GM12878 (cell line): ENCODE measurements around the gene PRKN.

Source experiments
- BACH1 ChIP-seq: fragments of 450-650 bp; IDR thresholded peaks from 2 replicates; pipeline ENCODE4 v1.6.1; 2017; ENCODE audit warnings: mild to moderate bottlenecking, borderline replicate concordance
- BCLAF1 ChIP-seq: fragments of 450-650 bp; IDR thresholded peaks from 2 replicates; pipeline ENCODE4 v1.6.1; 2017; ENCODE audit warnings: antibody characterized with exemption, mild to moderate bottlenecking, moderate library complexity
- BRCA1 ChIP-seq: IDR thresholded peaks from 2 replicates; pipeline ENCODE4 v1.6.1; 2011; ENCODE audit warnings: low read depth, low read length, improper control_type of control experiment
- CHD1 ChIP-seq: IDR thresholded peaks from 2 replicates; pipeline ENCODE4 v1.6.1; 2012; ENCODE audit warnings: low read depth, low read length, improper control_type of control experiment
- CTCF ChIP-seq, 3 experiments: IDR thresholded peaks in 2 of 3; conservative IDR thresholded peaks in 1 of 3; 2 replicates each; pipeline ENCODE4 v1.5.1; 2011; ENCODE audit warnings: low read depth in 3 of 3, low read length in 3 of 3, mild to moderate bottlenecking in 3 of 3, control low read depth in 2 of 3, moderate library complexity in 2 of 3, inconsistent platforms in 1 of 3, mixed read lengths in 1 of 3; ENCODE audit not compliant: control insufficient read depth in 2 of 3, insufficient read depth in 1 of 3; ENCODE audit errors: extremely low read depth in 1 of 3
- EZH2 ChIP-seq: IDR thresholded peaks from 2 replicates; pipeline ENCODE4 v1.6.1; 2012; ENCODE audit warnings: low read depth, mild to moderate bottlenecking, control low read depth, inconsistent platforms, low read length, borderline replicate concordance; ENCODE audit not compliant: control insufficient read depth
- GABPA ChIP-seq: IDR thresholded peaks from 2 replicates; pipeline ENCODE4 v1.6.1; 2014; ENCODE audit warnings: antibody characterized with exemption, low read depth, mild to moderate bottlenecking, inconsistent platforms
- HDAC2 ChIP-seq: fragments of 200-600 bp; sonication (generic); IDR thresholded peaks from 2 replicates; pipeline ENCODE4 v1.6.1; 2017
- LARP7 ChIP-seq: fragments of 450-650 bp; IDR thresholded peaks from 2 replicates; pipeline ENCODE4 v1.6.1; 2017; ENCODE audit warnings: mild to moderate bottlenecking
- SP1 ChIP-seq: IDR thresholded peaks from one replicate; pipeline ENCODE4 v1.6.1; 2011; ENCODE audit warnings: low read depth, low read length
- YY1 ChIP-seq: IDR thresholded peaks from 2 replicates; pipeline ENCODE4 v1.6.1; 2011; ENCODE audit warnings: low read depth, mild to moderate bottlenecking, low read length
- ZNF24 ChIP-seq: fragments of 450-650 bp; IDR thresholded peaks from 2 replicates; pipeline ENCODE4 v1.6.1; 2017; ENCODE audit warnings: antibody characterized with exemption, mild to moderate bottlenecking

DNA sequence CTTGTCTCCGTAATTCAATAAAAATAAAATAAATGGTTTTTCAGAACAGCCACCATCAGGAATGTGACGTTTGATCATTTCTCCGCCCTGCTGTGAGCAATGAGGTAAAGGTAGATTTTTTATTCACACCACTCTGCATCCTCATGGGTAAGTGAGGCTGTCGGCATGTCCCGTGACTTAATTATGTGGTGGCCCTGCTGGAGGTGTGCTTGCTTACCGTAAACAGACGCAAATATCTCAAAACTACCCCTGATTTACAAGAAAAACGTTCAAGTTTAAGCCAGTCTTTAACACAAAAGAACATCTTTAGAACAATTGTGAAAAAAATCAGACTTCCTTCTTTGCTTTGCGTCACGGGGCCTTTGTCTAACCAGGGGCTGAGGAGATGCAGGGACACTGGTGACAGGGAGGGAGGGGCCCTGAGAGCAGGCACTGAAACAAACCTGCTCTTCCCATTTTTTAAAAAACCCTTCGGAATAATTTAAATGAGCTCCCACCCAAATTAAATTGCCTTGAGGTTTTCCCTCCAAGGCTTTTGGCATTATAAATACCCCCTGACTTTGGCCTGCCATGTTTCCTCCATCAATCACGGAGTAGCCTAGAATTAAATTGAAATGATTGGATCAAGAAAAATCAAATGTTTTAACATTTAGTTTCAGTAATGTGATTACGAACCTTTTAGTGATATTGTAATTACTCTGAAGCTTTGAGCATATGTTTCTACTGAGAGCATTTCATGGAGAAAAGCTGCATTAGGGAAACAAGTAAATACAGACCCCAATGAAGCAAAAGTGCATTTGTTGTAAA lies 13.4 kb downstream of the PRKN start:
- no peak for TF ChIP-seq EZH2
- TF ChIP-seq YY1: no peak
- TF ChIP-seq GABPA: no peak
- TF ChIP-seq CTCF (IDR thresholded peaks at IDR 0.05 in 2 of 3, conservative IDR thresholded peaks at IDR 0.05 in 1 of 3; ENCODE audit: control insufficient read depth in 2 of 3, extremely low read depth in 1 of 3, insufficient read depth in 1 of 3, low read depth in 3 of 3, low read length in 3 of 3): no peak
- no peak for TF ChIP-seq HDAC2
- no peak for TF ChIP-seq BCLAF1
- TF ChIP-seq BRCA1: no peak
- no peak for TF ChIP-seq SP1
- TF ChIP-seq ZNF24: no peak
- TF ChIP-seq CHD1: no peak
- no peak for TF ChIP-seq BACH1
- TF ChIP-seq LARP7: no peak
